BE2C (cell line): ENCODE results near the gene LEP.

Experiments used
- DNase-seq: peaks from one replicate; pipeline ENCODE4 v3.0.0-alpha.2; 2020
- H3K27me3 ChIP-seq: fragments of 250-450 bp; sonication (Bioruptor Pico); 2 replicates; pipeline ENCODE4 v1.5.1; 2020; ENCODE audit warnings: mild to moderate bottlenecking
- H3K36me3 ChIP-seq: fragments of 250-450 bp; sonication (Bioruptor Pico); 2 replicates; pipeline ENCODE4 v1.5.1; 2020; ENCODE audit warnings: mild to moderate bottlenecking
- H3K4me1 ChIP-seq: fragments of 250-450 bp; sonication (Bioruptor Pico); 2 replicates; pipeline ENCODE4 v1.5.1; 2020
- H3K4me3 ChIP-seq: 2 replicates; pipeline ENCODE4 v1.5.1; 2011; ENCODE audit warnings: low read depth, low read length
- H3K9me3 ChIP-seq: fragments of 250-450 bp; sonication (Bioruptor Pico); 2 replicates; pipeline ENCODE4 v1.5.1; 2020
- CTCF ChIP-seq: IDR thresholded peaks from 2 replicates; pipeline ENCODE4 v1.5.1; 2012; ENCODE audit warnings: mild to moderate bottlenecking, low read depth, low read length

Gene LEP

GRCh38 chr7:128244861-128245260 is 3.8 kb downstream of the LEP start:
- Histone ChIP-seq H3K9me3 (no peaks in the 10 kb centered on the region; the same call in 1 of the 2 replicates), H3K4me3 (no peak overlapping the region), H3K4me1 (no peaks in the 10 kb centered on the region), H3K27me3 (no peaks in the 10 kb centered on the region), H3K36me3 (no peaks in the 10 kb centered on the region)
- DNase-seq: no peak
- TF ChIP-seq CTCF: no peak

GRCh38 chr7:128247108-128247507 is 6.0 kb downstream of the LEP start:
- Histone ChIP-seq H3K36me3 (no peaks in the 10 kb centered on the region), H3K27me3 (no peaks in the 10 kb centered on the region), H3K4me3 (no peak overlapping the region), H3K9me3 (no peaks in the 10 kb centered on the region), H3K4me1 (no peaks in the 10 kb centered on the region)
- TF ChIP-seq CTCF: no peak
- DNase-seq: no peak

GRCh38 chr7:128247640-128248194 is 6.6 kb downstream of the LEP start:
- Histone ChIP-seq H3K4me1 (no peaks in the 10 kb centered on the region), H3K27me3 (no peaks in the 10 kb centered on the region), H3K36me3 (no peaks in the 10 kb centered on the region), H3K9me3 (no peaks in the 10 kb centered on the region), H3K4me3 (no peak overlapping the region)
- DNase-seq: no peak
- TF ChIP-seq CTCF: no peak

- no peaks in the 10 kb centered on the region for H3K36me3 ChIP-seq
Observed at GRCh38 chr7:128251337-128251736, 10.3 kb downstream of the LEP start.

GRCh38 chr7:128253701-128254100 is 12.6 kb downstream of the LEP start:
- H3K9me3 ChIP-seq: no peaks in the 10 kb centered on the region; the same call in 1 of the 2 replicates
- TF ChIP-seq CTCF: no peak
- no peaks in the 10 kb centered on the region for H3K4me1 ChIP-seq
- no peaks in the 10 kb centered on the region for H3K36me3 ChIP-seq
- DNase-seq: no peak
- no peaks in the 10 kb centered on the region; the same call in 1 of the 2 replicates for H3K27me3 ChIP-seq
- no peak overlapping the region for H3K4me3 ChIP-seq

More at GRCh38 chr7:128251337-128251736, 10.3 kb downstream of the LEP start:
- Histone ChIP-seq H3K9me3 (no peaks in the 10 kb centered on the region; the same call in 1 of the 2 replicates), H3K4me1 (no peaks in the 10 kb centered on the region), H3K27me3 (no peaks in the 10 kb centered on the region), H3K4me3 (no peak overlapping the region)
- no peak for DNase-seq
- no peak for TF ChIP-seq CTCF

GRCh38 chr7:128254470-128254869 is 13.4 kb downstream of the LEP start:
- no peaks in the 10 kb centered on the region for H3K36me3 ChIP-seq
- no peak for TF ChIP-seq CTCF
- no peaks in the 10 kb centered on the region; the same call in 1 of the 2 replicates for H3K27me3 ChIP-seq
- no peak overlapping the region for H3K4me3 ChIP-seq
- DNase-seq: no peak
- H3K9me3 ChIP-seq: no peaks in the 10 kb centered on the region; the same call in 1 of the 2 replicates
- H3K4me1 ChIP-seq: no peaks in the 10 kb centered on the region
